K562 (cell line): Measurements from ENCODE around the gene ABHD17B. TPM values are rescaled to one million over a fixed set of nuclear protein-coding genes. Genes with fewer than 3 reads are reported as not detected.

Experiments
- ATAC-seq: fragments of 200-7000 bp; cut with Tn5 transposase; 3 replicates; pipeline ENCODE4 v1.9.1; 2020; ENCODE audit warnings: moderate library complexity
- BruUV-seq: library from RNA; stranded (reverse); fragments of 400-500 nt; replicated peaks from 2 replicates; lab custom pipeline; 2021; lab: Mats Ljungman, UMichigan
- CTCF ChIA-PET: fragments of 300-600 bp; formaldehyde crosslinking; extraction: SDS; loops from one replicate; lab custom pipeline; 2021; ENCODE audit warnings: low intra/inter-chr PET ratio; lab: Yijun Ruan, JAX
- POLR2A ChIA-PET: fragments of 300-600, 350-650 bp; sonication (Branson Sonifier 250); formaldehyde crosslinking; extraction: SDS; loops from one replicate; lab custom pipeline; 2021; ENCODE audit warnings: antibody characterized with exemption, inconsistent platforms; lab: Yijun Ruan, JAX
- DNase-seq, 4 experiments: peaks; one replicate each; pipeline versions ENCODE4 v3.0.0 to v3.0.0-alpha.2; 2011 to 2018; ENCODE audit warnings: low spot score in 3 of 4, mixed read lengths in 3 of 4; ENCODE audit errors: extremely low read depth in 1 of 4
- FAIRE-seq: peaks from 2 replicates; lab custom pipeline; 2011; peaks lifted over from hg19 to GRCh38; lab: Jason Lieb, UNC
- H2AFZ ChIP-seq: 2 replicates; pipeline ENCODE4 v1.6.0; 2011; ENCODE audit warnings: low read depth, low read length, control low read depth, inconsistent platforms
- H3K27ac ChIP-seq: fragments of 200-600 bp; 3 replicates; pipeline ENCODE4 v1.8.0; 2011; ENCODE audit warnings: low read depth, mild to moderate bottlenecking, control low read depth, inconsistent platforms, low read length, moderate library complexity, mixed read lengths; ENCODE audit errors: extremely low read depth
- H3K27me3 ChIP-seq, 2 experiments: fragments of 300-600 bp in 1 of 2; 2 replicates in 1 of 2; 3 replicates in 1 of 2; pipeline versions ENCODE4 v1.6.0 to v1.8.0; 2011; ENCODE audit warnings: inconsistent platforms in 2 of 2, low read length in 2 of 2, mild to moderate bottlenecking in 1 of 2, mixed read lengths in 1 of 2, moderate library complexity in 1 of 2; ENCODE audit not compliant: control insufficient read depth in 2 of 2, insufficient read depth in 2 of 2
- H3K36me3 ChIP-seq: fragments of 300-600 bp; 3 replicates; pipeline ENCODE4 v1.8.0; 2011; ENCODE audit warnings: mild to moderate bottlenecking, low read length, inconsistent platforms; ENCODE audit not compliant: control insufficient read depth, insufficient read depth
- H3K4me1 ChIP-seq, 2 experiments: fragments of 200-600 bp in 1 of 2; replicated peaks in 1 of 2; 2 replicates in 1 of 2; 3 replicates in 1 of 2; pipeline versions ENCODE4 v1.5.1 to v1.8.0; 2011; ENCODE audit warnings: inconsistent platforms in 2 of 2, low read length in 2 of 2, mild to moderate bottlenecking in 1 of 2, mixed read lengths in 1 of 2, moderate library complexity in 1 of 2; ENCODE audit not compliant: control insufficient read depth in 2 of 2, insufficient read depth in 2 of 2
- H3K4me2 ChIP-seq: 2 replicates; pipeline ENCODE4 v1.6.1; 2011; ENCODE audit warnings: low read length, control low read depth, inconsistent platforms, mixed read lengths; ENCODE audit not compliant: insufficient read depth
- H3K4me3 ChIP-seq: fragments of 200-600 bp; sonication (generic), shearing (Covaris generic); 2 replicates; pipeline ENCODE4 v1.5.1; 2016; ENCODE audit warnings: control low read depth, inconsistent platforms
- H3K79me2 ChIP-seq: fragments of 200-600 bp; 3 replicates; pipeline ENCODE4 v1.8.0; 2011; ENCODE audit warnings: low read length, inconsistent platforms; ENCODE audit not compliant: control insufficient read depth, insufficient read depth
- H3K9ac ChIP-seq, 2 experiments: 2 replicates each; pipeline versions ENCODE4 v1.6.0 to v1.6.1; 2011; ENCODE audit warnings: low read depth in 2 of 2, low read length in 2 of 2, control low read depth in 1 of 2, inconsistent platforms in 1 of 2, mild to moderate bottlenecking in 1 of 2, mixed read lengths in 1 of 2; ENCODE audit not compliant: insufficient read depth in 1 of 2
- H3K9me1 ChIP-seq: one replicate; pipeline ENCODE4 v1.6.0; 2011; ENCODE audit warnings: inconsistent platforms, mild to moderate bottlenecking, low read length, moderate library complexity; ENCODE audit not compliant: control insufficient read depth, insufficient read depth
- H3K9me3 ChIP-seq: replicated peaks from 2 replicates; pipeline ENCODE4 v1.5.1; 2011; ENCODE audit warnings: low read depth, low read length, inconsistent platforms; ENCODE audit not compliant: control insufficient read depth, insufficient read depth
- H4K20me1 ChIP-seq: replicated peaks from 2 replicates; pipeline ENCODE4 v1.6.1; 2011; ENCODE audit warnings: low read length, inconsistent platforms, mixed read lengths; ENCODE audit not compliant: control insufficient read depth, insufficient read depth
- MAFG ChIP-seq: fragments of 450-650 bp; conservative IDR thresholded peaks from 2 replicates; pipeline ENCODE4 v1.6.1; 2016; ENCODE audit warnings: missing genetic modification characterization, missing compliant biosample characterization
- REST ChIP-seq, 2 experiments: fragments of 450-650 bp; formaldehyde crosslinking in 1 of 2; IDR thresholded peaks; 2 replicates each; pipeline versions ENCODE4 v1.4.0 to v1.6.1; 2014 to 2020; ENCODE audit warnings: mild to moderate bottlenecking in 2 of 2, borderline replicate concordance in 1 of 2, low read depth in 1 of 2
- in situ Hi-C: fragments of 300-500 bp; cut with MboI; formaldehyde crosslinking; loops from 4 replicates; pipeline ENCODE4 v1.15.0; 2018; ENCODE audit warnings: inconsistent platforms, mixed read lengths
- intact Hi-C: fragments of 100-400 bp; cut with micrococcal nuclease; formaldehyde crosslinking; loops from 2 replicates; pipeline ENCODE4 v1.14.2; 2022
- polyA plus RNA-seq, 8 experiments: library from polyadenylated mRNA; depleted of rRNA in 4 of 8; stranded (reverse) in 5 of 8; unstranded in 3 of 8; fragments of >200 nt; fragmentation: Nextera tagmentation in 2 of 8; fragmentation: Illumina TruSeq in 1 of 8; extraction: Ambion mirVana in 2 of 8; extraction: Trizol in 1 of 8; gene quantifications; 2 replicates each; pipeline versions ENCODE4 v1.2.1 to v1.2.3, GENCODE V29; 2011 to 2014; ENCODE audit warnings: inconsistent platforms in 1 of 8, missing spikeins in 1 of 8
- total RNA-seq, 7 experiments: library from RNA; depleted of rRNA in 6 of 7; stranded (reverse); fragments of >200 nt in 6 of 7; fragmentation: Illumina TruSeq in 2 of 7; extraction: Trizol in 2 of 7; gene quantifications; 2 replicates each; pipeline versions ENCODE4 v1.2.1 to v1.2.3, GENCODE V29; 2011 to 2021; ENCODE audit warnings: low replicate concordance in 1 of 7

The ABHD17B gene
- total and polyA plus RNA-seq, 9 of the 15 experiments (the other 6 are each of a cell fraction or from before 2014, with no cell fraction given): 1.9 to 13.4 (median 10.1) TPM

- H3K4me2 ChIP-seq: no peak overlapping the region
- no peaks in the 10 kb centered on the region for H3K9me3 ChIP-seq
- BruUV-seq: no TSS peak
- no peak for ATAC-seq
- no peak overlapping the region for H3K27ac ChIP-seq
- H3K9ac ChIP-seq: no peak overlapping the region
- in situ Hi-C loops: no loop called here
- no peak overlapping the region for H3K4me3 ChIP-seq
- H2AFZ ChIP-seq: no peak overlapping the region
- intact Hi-C loops: no loop called here
- H3K9me1 ChIP-seq: no peaks in the 10 kb centered on the region
- H3K79me2 ChIP-seq: no peaks in the 10 kb centered on the region
- no peaks in the 10 kb centered on the region for H4K20me1 ChIP-seq
- ChIA-PET CTCF (no interaction called here), POLR2A (no interaction called here)
- TF ChIP-seq REST (IDR thresholded peaks at IDR 0.05; ENCODE audit: borderline replicate concordance) (peak; percentile 25; the same call in 1 of the 2 replicates), REST (CRISPR knock-in tag; IDR thresholded peaks at IDR 0.05; ENCODE audit: low read depth) (no peak), MAFG (no peak)
- H3K4me1 ChIP-seq: no peaks in the 10 kb centered on the region
- FAIRE-seq: no peak
- no peaks in the 10 kb centered on the region for H3K27me3 ChIP-seq
- no peaks in the 10 kb centered on the region for H3K36me3 ChIP-seq
- DNase-seq: no peak
Observed at GRCh38 chr9:71844808-71845207, 66.2 kb downstream of the ABHD17B start.
